ENCODE data around the gene TBX4.

Gene TBX4

GRCh38 chr17:61454381-61455323 lies 2.4 kb downstream of the TBX4 start:
- DNase-seq (ENCODE audit: low read depth in 3 of 3) = no peak

DNA sequence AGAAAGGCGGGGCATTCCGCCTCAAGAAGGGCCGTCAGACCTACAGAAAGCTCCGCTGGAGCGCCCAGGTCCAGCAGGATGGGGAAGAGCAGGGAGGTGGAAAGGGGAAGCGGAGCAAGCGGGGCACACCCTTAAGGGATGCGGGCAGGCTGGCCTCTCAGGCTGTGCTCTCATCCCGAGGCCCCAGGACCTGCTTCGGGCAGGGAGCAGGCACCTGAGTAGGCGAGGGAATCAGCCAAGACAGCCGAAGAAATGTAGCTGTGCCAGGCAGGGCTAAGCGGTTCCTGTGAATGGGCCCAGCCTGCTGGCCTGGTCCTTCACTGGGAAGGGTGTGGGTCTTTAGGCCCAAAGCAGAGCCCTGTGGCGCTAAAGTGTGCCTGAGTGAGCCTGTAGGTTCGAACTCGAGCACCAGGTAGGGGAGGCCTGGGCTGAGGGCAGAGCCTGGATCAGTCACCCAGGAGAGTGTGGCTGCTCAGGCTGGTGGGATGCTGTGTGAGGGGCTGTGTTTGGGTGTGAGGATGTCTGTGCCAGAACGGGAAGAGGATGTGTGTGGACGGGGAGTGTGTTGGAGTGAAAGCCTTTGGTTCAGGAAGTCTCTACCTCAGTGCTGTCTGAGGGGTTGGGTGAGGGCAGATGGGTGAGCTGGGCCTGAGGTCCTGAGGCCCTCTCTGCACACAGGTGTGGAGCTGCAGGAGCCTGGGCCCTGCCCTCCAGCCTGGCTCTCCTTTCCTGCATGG lies 3.3 kb downstream of the TBX4 start:
- no peak for DNase-seq (ENCODE audit: low read depth in 3 of 3)

DNA sequence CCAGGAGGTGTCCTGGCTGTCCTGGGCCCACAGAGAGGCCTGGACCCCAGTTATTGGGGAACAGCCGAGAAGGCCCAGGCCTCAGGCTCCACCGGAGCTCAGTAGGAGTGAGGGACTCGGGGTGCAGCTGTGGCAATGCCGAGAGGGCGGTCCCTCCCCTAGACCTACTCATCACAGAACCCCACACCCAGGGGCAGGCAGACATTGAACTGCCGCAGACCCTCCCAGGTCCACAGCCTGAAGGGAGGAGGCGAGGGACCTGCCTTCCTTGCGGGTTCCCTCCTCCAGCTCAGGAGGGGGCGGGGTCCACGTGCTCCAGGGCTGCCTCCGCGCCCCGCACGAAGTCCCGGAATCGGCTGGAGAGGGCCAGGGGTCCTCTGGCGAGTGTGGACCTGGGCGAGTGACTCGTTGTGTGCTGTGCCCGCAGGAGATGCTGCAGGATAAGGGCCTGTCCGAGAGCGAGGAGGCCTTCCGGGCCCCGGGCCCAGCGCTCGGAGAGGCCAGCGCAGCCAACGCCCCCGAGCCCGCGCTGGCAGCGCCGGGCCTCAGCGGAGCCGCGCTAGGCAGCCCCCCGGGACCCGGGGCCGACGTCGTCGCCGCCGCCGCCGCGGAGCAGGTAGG lies 3.9 kb downstream of the TBX4 start:
- no peak for DNase-seq (ENCODE audit: low read depth in 3 of 3)

DNA sequence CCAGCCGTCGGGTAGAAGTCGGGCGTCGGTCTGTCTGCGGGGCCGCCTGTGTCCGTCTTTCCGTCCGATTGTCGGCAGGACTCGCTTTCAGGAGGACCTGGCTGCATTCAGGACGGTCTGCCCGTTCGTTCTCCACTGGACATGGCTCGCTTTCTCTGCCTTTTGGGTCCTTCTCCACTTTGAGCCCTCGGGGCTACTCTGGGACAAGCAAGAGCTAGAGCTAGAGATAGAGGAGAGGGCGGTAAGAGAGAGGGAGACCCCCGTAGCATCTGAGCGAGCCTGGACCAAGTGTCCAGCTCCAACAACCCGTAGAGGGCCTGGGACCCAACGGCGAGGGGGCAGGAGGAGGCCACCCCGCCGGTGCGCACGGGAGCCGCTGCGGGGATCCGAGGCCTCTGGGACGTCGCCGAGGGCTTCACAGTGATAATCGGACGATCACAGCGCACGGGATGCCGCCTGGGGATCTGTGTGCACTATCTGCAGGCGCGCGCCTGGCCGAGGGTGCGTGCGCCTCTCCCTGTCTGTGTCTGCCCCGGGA lies 4.5 kb downstream of the TBX4 start:
- no peak for DNase-seq (ENCODE audit: low read depth in 3 of 3)

- no peak for DNase-seq (ENCODE audit: low read depth in 3 of 3)
Measured at GRCh38 chr17:61457226-61457983, 5.2 kb downstream of the TBX4 start.

GRCh38 chr17:61458000-61458399 lies 5.8 kb downstream of the TBX4 start:
- DNase-seq (ENCODE audit: low read depth in 3 of 3) = no peak

GRCh38 chr17:61458421-61459141 lies 6.4 kb downstream of the TBX4 start:
- DNase-seq (ENCODE audit: low read depth in 3 of 3) = no peak

- no peak for DNase-seq (ENCODE audit: low read depth in 3 of 3)
Measured at GRCh38 chr17:61459142-61459809, 7.1 kb downstream of the TBX4 start.

DNA sequence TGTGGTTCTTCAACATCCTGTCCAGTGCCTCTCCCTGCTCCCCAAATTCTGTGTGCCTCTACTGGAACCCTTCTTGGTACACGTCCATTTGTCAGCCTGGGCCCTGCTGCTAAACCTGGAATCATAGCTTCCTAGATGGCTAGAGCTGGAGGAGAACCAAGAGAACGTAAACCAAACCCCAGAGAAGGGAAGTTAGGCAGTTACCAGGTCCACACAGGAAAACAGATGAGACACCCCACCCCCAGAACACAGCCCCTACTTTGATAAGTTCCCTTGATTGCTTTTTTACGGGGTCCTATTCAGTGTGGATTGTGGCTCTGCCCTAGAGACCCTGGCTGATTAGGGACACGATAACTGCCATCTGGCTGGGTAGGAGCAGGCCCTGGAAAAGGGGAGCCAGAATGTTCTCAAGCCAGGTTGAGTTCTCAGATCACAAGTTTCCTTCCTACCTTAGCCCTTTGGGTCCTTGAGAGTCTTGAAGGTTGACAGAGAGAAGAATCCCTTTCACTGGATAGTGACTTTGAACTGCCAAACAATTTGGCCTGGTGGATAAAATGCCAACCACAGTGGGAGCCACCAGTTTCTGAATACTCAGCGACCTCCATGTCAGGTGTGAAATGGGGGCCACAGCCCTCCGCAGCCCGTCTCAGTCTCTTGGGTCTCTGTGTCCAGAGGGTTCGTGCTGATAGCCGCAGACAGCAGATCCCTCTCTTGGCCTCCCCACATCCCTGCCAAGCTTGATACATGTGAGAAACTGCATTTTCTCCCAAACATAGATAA lies 7.9 kb downstream of the TBX4 start:
- DNase-seq (ENCODE audit: low read depth in 3 of 3) = no peak

DNA sequence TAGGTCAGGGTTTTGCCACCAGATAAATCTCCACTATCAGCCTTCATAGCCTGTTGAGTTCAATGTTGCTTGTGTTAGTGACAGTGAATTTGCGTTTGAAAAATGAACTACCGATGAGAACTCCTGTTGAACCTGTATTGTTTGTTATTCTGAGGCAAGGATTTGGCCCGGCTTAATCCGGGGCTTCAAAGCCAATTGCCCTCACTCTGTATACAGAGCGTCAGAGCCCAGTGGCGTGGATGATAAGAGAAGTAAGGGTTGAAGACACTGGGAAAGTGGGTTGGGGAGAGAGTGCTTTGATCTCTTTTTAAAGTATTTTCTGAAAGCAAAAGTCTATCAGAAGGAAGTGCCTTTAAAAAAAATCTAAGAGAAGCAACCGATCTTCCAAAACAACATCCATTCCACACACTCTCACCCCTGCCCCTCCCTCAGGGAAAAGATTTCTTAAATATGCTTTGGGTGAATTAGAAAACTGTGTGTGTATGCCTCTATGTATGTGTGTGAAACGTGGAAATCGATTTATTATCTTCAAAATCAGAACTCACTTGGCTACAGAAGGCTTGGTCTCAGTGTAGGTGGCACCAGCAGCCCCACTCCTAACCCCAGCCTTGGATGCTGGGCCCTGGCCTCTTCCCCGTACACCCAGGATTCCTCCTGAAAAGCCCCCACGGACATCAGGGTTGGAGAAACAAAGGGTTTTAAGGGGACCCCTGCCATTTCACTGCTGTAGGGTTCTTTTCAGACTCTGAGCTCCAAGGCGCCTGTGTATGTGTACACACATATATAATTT lies 8.8 kb downstream of the TBX4 start:
- DNase-seq (ENCODE audit: low read depth in 3 of 3) = no peak

- no peak for DNase-seq (ENCODE audit: low read depth in 3 of 3)
Measured at GRCh38 chr17:61461586-61461966, 9.4 kb downstream of the TBX4 start.

- no peak for DNase-seq (ENCODE audit: low read depth in 3 of 3)
Measured at GRCh38 chr17:61461967-61462718, 9.9 kb downstream of the TBX4 start.

DNA sequence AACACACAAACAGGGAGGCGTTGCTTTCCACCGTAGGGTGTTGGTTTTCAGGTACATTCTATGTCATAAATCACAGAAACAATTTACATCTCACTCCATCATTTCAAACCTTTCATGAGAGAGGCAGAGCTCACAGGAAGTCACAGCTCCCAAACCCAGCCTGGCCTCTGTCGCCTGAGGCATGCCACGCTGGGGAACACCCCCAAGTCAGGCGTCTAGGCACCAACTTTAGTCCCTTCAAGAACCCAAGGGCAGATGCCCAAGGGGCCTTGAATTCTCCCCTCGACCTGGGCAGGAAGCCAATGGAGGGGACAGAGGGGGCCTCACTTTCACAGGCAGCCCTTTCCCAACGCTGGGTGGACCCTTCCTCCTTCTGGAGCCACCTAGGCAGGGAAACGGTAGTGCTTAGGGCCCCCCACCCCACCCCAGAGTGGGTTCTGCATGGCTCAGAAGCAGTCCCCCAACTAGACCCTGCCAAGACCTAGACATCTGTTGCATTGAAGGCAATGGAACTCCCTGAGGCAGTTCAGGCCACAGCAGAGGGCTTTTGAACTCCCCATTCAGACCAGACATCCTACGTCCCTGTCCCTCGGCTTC lies 10.6 kb downstream of the TBX4 start:
- no peak for DNase-seq (ENCODE audit: low read depth in 3 of 3)

DNA sequence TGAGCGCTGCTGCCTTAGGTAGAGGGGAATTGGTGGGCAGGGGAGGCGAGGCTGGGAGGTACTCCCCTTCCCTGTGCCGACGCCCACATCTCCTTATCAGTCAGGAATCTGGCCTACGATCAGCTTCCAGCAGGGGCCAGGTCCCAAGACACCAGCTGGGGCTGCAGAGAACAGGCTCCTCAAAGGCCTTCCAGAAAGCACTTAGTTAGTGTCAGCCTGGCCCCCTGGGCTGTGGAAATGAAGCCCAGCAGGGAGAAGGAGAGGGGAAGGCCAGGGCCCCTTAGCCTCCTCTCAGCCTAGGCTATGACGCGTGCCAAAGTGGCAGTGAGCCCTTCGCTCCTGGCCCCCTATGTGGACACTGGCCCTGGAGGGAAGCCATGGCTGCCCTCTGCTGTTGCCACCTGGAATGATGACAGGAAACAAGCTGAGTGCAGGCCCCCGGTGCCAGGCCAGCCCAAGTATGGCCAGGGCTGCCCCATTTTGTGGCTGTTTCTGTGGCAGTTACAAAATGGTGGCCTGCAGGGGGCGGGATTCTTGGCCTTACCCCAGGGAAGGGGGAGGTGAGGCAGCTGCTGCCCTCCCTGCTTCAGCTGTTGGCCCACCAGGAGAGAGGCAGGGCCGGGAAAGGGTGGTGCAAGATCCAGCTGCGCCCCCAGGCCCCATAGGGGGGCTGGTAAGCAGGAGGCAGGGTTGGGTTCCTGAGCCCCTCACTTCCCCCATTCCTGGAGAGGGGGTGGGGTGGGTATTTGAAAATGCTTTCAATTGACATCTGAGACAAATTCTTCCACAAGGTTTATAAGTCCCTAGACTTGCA lies 11.3 kb downstream of the TBX4 start:
- no peak for DNase-seq (ENCODE audit: low read depth in 3 of 3)

GRCh38 chr17:61464130-61464842 lies 12.1 kb downstream of the TBX4 start:
- no peak for DNase-seq (ENCODE audit: low read depth in 3 of 3)

- no peak for DNase-seq (ENCODE audit: low read depth in 3 of 3)
Measured at GRCh38 chr17:61464843-61465180, 12.6 kb downstream of the TBX4 start.

Measured in stimulated activated CD4-positive, alpha-beta T cell treated with anti-CD3 and anti-CD28 coated beads, TNF-alpha, amount 100 ng/mL, for 48 hours (primary cell).